RPMI8226 (cell line): ENCODE results near the gene SH3PXD2B.
A peak's percentile ranks its signal among the peaks of the same experiment; 100 is the strongest.
"Not testable (repeated sequence)": the region's sequence is repeated elsewhere in the genome, so short reads cannot be mapped to it uniquely, and the experiment has no call there.

Experiments
- DNase-seq: peaks from one replicate; pipeline ENCODE4 v3.0.0-alpha.2; 2015

Gene SH3PXD2B

GRCh38 chr5:172396220-172396619 lies 58.1 kb downstream of the SH3PXD2B start:
- DNase-seq, result no peak

GRCh38 chr5:172395483-172395882 lies 58.8 kb downstream of the SH3PXD2B start:
- no peak for DNase-seq

DNA sequence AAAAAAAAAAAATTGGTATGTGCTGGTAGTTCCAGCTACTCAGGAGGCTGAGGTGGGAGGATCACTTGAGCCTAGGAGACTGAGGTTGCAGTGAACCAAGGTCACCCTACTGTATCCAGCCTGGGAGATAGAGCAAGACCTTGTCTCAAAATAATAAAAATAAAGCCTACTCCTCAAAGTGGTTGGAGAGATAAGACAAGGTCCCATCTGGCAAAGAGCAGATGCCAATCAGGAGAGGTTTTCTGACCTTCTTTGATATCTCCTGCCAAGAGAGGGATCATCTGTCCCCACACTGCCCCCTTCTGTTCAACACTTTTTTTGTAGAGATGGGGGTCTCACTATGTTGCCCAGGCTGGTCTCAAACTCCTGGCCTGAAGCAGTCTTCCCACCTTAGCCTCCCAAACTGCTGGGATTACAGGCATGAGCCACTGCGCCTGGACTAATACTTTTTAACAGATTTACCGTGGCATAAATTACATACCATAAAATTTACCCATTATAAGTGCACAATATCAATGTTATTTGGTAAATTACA lies 64.7 kb downstream of the SH3PXD2B start:
- DNase-seq, result no peak

DNA sequence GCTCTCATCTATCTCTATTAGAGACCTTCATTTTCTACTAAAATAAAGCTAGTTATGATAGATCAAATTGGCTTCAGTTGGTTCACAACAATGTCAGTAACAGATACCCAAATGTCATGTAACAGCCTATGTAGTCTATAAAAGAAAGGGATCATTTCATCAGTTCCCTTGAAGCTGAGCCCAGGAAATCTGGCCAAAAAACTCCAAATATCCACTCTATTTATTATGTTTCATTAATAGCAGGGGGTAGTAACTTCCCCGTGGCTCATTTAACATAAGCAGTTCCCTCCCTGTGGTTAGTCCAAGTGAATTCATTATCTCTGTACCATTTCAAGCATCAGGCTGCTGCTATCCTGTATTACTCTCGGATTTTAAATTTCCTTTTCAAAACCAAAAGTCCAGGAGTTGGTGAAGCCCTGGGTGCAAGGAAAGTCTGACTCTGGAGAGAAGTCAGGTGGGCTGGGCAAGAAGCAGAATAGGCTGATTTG lies 66.0 kb downstream of the SH3PXD2B start:
- no peak for DNase-seq

DNA sequence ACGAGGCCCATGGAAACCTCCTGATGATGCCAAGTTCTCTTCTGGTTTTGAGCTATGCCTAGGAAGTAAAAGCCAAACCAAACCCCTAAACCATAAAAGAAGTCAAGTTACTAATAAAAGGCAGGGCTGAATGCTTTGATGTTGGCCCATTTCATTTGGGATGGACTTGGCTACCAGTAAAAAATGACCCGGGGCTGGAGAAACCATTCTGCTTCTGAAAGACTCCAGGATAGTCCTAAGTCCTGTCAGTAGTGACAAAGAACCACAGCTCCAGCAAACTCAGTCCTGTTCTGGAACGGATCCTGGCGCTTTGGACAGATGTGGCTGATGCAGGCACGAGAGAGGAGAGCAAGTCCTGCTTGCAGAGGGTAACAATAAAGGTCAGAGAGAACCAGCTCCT lies 68.6 kb downstream of the SH3PXD2B start:
- no peak for DNase-seq

DNA sequence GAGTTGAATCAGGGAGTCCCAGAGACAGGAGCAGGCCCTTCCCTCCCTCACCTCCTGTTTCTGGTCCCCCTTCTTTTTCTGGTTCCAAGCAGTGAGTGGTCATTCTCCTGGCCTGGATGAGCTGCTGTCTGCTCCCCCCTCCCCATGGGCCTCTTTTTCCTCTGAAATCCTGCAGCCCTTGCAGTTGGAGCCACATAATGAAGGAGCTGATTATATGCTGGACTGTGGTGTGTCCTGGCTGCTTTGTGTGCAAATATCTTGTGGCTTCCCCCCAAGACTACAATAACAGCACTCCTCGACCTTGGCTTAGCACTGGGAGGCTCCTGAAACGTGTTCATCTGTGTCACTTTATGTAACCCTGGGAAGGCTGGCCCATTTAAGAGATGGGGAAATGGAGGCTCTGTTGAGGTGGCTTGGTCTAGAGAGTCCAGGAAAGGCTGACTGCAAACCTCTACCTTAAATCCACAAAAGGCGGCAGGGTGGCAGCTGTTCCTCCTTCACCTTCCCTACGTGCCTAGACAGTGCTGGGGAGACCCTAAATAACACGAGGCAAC lies 69.2 kb downstream of the SH3PXD2B start:
- no peak for DNase-seq

- peak; percentile 6 for DNase-seq
These were observed 71.0 kb downstream of the SH3PXD2B start for GRCh38 chr5:172383191-172383802.

- no peak for DNase-seq
These were observed 73.2 kb downstream of the SH3PXD2B start for GRCh38 chr5:172380987-172381643.

GRCh38 chr5:172380301-172380986 lies 73.9 kb downstream of the SH3PXD2B start:
- no peak for DNase-seq

DNA sequence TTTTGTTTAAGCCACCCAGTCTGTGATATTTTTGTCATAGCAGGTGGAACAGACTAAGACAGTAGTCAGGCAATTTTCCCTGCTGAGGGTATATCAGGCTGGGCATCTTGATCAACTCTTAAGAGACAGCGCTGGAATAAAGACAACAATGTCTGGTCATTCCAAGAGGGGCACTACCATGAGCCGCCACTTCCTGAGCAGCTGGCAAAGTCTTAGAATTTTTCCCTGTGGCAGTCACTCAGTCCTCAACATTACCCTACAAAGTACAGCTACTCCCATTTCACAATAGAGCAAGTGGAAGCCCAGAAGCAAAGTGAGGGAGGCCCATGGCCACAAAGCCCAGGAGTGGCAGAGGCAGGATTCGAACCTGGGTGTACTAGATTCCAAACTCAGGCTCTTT lies 74.8 kb downstream of the SH3PXD2B start:
- no peak for DNase-seq

GRCh38 chr5:172377856-172378255 lies 76.5 kb downstream of the SH3PXD2B start:
- DNase-seq, result no peak

DNA sequence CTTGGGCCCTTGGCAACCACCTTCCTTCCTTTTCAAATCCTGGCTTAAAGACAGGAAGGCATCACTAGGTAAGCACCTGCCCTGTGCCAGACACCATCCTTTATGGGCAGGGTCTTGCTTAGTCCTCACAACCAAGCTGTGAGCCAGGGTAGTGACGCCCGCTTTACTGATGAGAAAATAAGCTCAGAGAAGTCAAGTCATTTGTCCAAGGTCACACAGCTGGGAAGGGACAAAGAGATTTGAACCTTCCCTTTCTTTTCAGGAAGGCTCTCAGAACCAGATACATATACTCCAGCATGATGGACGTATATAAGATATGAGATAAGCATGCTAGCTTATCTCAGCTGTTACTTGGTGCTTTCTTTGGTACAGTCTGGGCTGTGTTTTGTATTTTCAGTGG lies 76.9 kb downstream of the SH3PXD2B start:
- DNase-seq, result no peak

DNA sequence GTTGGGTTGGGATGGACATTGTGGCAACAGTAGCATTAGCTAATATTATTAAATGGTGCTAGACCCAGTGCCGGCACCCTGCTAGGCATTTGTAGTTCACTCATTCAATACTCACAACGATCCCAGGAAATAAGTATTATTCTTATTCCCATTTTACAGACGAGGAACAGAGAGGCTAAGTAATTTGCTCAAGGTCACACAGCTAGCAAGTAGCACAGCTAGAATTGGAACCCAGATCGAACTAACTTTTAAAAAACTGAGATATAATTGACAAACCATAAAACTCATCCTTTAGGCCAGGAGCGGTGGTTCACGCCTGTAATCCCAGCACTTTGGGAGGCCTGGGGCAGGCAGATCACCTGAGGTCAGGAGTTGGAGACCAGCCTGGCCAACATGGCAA lies 79.5 kb downstream of the SH3PXD2B start:
- no peak for DNase-seq

GRCh38 chr5:172373680-172374079 lies 80.6 kb downstream of the SH3PXD2B start:
- no peak for DNase-seq

DNA sequence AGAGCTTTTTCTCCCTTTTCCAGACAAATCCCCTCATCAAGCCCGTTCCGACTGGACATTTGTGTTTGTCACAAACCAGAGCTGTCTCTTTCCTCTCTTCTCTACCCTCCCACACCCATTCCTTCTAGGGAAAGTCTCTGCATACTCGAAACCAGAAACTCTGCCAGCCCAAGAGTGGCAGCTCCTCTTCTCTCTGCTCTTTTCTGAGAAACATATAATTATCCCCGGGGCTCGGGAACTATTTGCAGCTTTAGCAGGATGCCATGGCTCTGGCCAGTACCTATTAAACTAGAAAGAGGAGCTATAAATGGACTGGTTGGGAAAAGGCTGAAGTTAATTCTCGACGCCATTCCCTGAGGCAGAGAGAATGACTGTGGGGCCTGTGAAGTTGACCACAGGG lies 82.6 kb downstream of the SH3PXD2B start:
- DNase-seq, result no peak

- peak; percentile 27 for DNase-seq
These were observed 83.4 kb downstream of the SH3PXD2B start for GRCh38 chr5:172370648-172371545.

DNA sequence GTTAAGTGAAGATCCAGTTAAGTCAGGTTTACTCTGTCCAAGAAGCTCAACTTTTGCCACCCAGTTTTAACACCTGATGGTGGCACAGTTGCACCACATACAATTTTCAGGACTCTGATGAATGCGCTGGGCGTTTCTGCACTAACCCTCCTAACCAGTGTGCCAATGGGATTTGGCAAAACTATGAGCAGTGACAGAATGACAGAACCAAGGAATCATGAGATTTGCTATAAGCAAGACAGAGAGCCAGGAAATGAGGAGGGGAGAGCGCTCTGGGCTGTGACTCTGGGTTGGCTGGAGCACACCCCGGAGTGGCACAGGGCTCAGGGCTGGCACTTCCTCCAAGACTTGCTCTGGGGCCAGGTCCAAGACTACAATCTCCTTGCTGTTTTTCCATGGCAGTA lies 84.1 kb downstream of the SH3PXD2B start:
- no peak for DNase-seq

GRCh38 chr5:172368699-172369098 lies 85.6 kb downstream of the SH3PXD2B start:
- DNase-seq, result not testable (repeated sequence)

- DNase-seq, result no peak
These were observed 88.2 kb downstream of the SH3PXD2B start for GRCh38 chr5:172365948-172366608.

GRCh38 chr5:172364773-172365172 lies 89.6 kb downstream of the SH3PXD2B start:
- peak; percentile 59 for DNase-seq

DNA sequence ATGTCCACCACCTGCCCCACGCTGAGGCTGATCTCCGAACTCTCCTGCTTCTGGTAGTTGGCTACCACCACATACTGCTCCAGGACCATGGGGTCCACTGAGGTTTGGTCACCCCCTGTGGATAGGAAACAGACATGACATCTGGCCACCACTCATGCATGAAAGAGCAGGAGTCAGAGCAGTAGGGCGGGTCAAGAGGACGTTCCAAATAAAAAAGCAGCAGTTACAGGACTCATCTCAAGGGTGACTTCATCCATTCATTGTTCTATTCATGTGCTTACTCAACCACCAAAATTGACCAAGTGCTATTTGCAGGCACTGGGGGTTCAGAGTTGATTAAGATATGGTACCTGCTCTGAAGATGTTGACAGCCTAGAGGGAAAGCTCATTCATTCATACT lies 91.6 kb downstream of the SH3PXD2B start:
- no peak for DNase-seq
